Colonic mucosa (tissue), 4 donors: ENCODE measurements around the gene ZNF79. TPM values are rescaled to one million over a fixed set of nuclear protein-coding genes. Genes with fewer than 3 reads are reported as not detected.
"Not testable (repeated sequence)": the region's sequence is repeated elsewhere in the genome, so short reads cannot be mapped to it uniquely, and the experiment has no call there.

Source experiments
- DNase-seq: peaks from one replicate; pipeline ENCODE4 v3.0.0-alpha.2; 2020
- H3K27ac ChIP-seq: fragments of 200-600 bp; one replicate; pipeline ENCODE4 v1.8.0; 2021
- H3K27me3 ChIP-seq: fragments of 200-600 bp; one replicate; pipeline ENCODE4 v1.8.0; 2021
- H3K36me3 ChIP-seq: fragments of 200-600 bp; one replicate; pipeline ENCODE4 v1.8.0; 2021
- H3K4me1 ChIP-seq: fragments of 200-600 bp; one replicate; pipeline ENCODE4 v1.8.0; 2021; ENCODE audit warnings: mild to moderate bottlenecking
- H3K4me3 ChIP-seq: fragments of 200-600 bp; one replicate; pipeline ENCODE4 v1.8.0; 2021
- H3K9ac ChIP-seq, 2 donors: one replicate each; pipeline ENCODE4 v1.7.0; 2013; ENCODE audit warnings: control low read depth in 2 of 2, low read depth in 2 of 2, low read length in 2 of 2
- H3K9me3 ChIP-seq: fragments of 200-600 bp; one replicate; pipeline ENCODE4 v1.8.0; 2021
- intact Hi-C: fragments of 100-400 bp; cut with DNase I; formaldehyde crosslinking; loops from one replicate; pipeline ENCODE4 v1.14.1; 2022
- total RNA-seq, 2 donors: library from RNA; stranded (reverse); fragmentation: NEBNext Ultra II Directional in 1 of 2; extraction: Animal tissue kit (Norgen Biotek cat#: 25700) in 1 of 2; gene quantifications; one replicate each; pipeline ENCODE4 v1.2.1, GENCODE V29; 2021
- TF ChIP-seq, protein P1 (sequence below): fragments of 200-600 bp; IDR thresholded peaks from one replicate; pipeline ENCODE4 v1.8.0; 2022; ENCODE audit warnings: antibody characterized with exemption, mild to moderate bottlenecking
- donor health status: healthy.
- donor health status: DM: no; HTN: no; CAD: no.
- donor health status: DM: no; HTN: no; CAD: no.

Gene ZNF79
- total RNA-seq, 2 donors from 2014 or later: 5.8 to 6.4 TPM

GRCh38 chr9:127457191-127457878 lies 33.2 kb downstream of the ZNF79 start:
- Histone ChIP-seq H3K9ac (no peak overlapping the region), H3K4me1 (no peaks in the 10 kb centered on the region), H3K4me3 (no peak overlapping the region), H3K27me3 (no peaks in the 10 kb centered on the region), H3K27ac (no peak overlapping the region), H3K9me3 (no peaks in the 10 kb centered on the region), H3K36me3 (peaks cover 12% of the 10 kb centered on the region)
- TF ChIP-seq, protein P1, sequence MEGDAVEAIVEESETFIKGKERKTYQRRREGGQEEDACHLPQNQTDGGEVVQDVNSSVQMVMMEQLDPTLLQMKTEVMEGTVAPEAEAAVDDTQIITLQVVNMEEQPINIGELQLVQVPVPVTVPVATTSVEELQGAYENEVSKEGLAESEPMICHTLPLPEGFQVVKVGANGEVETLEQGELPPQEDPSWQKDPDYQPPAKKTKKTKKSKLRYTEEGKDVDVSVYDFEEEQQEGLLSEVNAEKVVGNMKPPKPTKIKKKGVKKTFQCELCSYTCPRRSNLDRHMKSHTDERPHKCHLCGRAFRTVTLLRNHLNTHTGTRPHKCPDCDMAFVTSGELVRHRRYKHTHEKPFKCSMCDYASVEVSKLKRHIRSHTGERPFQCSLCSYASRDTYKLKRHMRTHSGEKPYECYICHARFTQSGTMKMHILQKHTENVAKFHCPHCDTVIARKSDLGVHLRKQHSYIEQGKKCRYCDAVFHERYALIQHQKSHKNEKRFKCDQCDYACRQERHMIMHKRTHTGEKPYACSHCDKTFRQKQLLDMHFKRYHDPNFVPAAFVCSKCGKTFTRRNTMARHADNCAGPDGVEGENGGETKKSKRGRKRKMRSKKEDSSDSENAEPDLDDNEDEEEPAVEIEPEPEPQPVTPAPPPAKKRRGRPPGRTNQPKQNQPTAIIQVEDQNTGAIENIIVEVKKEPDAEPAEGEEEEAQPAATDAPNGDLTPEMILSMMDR: no peak
- intact Hi-C loops: no loop called here
- no peak for DNase-seq

- no peak overlapping the region for H3K9ac ChIP-seq
- TF ChIP-seq, protein P1: no peak
- no peaks in the 10 kb centered on the region for H3K4me1 ChIP-seq
- peaks cover 12% of the 10 kb centered on the region for H3K36me3 ChIP-seq
- H3K9me3 ChIP-seq: no peaks in the 10 kb centered on the region
- no peak for DNase-seq
- no peak overlapping the region for H3K27ac ChIP-seq
- intact Hi-C loops: no loop called here
- no peaks in the 10 kb centered on the region for H3K27me3 ChIP-seq
- no peak overlapping the region for H3K4me3 ChIP-seq
Observed at GRCh38 chr9:127458921-127459320, 34.7 kb downstream of the ZNF79 start.

- Histone ChIP-seq H3K4me3 (no peak overlapping the region), H3K27ac (no peak overlapping the region), H3K9ac (no peak overlapping the region), H3K4me1 (no peaks in the 10 kb centered on the region), H3K27me3 (no peaks in the 10 kb centered on the region), H3K36me3 (peaks cover 12% of the 10 kb centered on the region), H3K9me3 (no peaks in the 10 kb centered on the region)
- no peak for DNase-seq
- intact Hi-C loops: no loop called here
- TF ChIP-seq, protein P1: no peak
Observed at GRCh38 chr9:127463382-127463781, 39.2 kb downstream of the ZNF79 start.

GRCh38 chr9:127463911-127464310 lies 39.7 kb downstream of the ZNF79 start:
- Histone ChIP-seq H3K27me3 (no peaks in the 10 kb centered on the region), H3K4me3 (no peak overlapping the region), H3K27ac (no peak overlapping the region), H3K9ac (no peak overlapping the region), H3K4me1 (no peaks in the 10 kb centered on the region), H3K36me3 (peaks cover 11% of the 10 kb centered on the region), H3K9me3 (no peaks in the 10 kb centered on the region)
- intact Hi-C loops: no loop called here
- TF ChIP-seq, protein P1: no peak
- no peak for DNase-seq

DNA sequence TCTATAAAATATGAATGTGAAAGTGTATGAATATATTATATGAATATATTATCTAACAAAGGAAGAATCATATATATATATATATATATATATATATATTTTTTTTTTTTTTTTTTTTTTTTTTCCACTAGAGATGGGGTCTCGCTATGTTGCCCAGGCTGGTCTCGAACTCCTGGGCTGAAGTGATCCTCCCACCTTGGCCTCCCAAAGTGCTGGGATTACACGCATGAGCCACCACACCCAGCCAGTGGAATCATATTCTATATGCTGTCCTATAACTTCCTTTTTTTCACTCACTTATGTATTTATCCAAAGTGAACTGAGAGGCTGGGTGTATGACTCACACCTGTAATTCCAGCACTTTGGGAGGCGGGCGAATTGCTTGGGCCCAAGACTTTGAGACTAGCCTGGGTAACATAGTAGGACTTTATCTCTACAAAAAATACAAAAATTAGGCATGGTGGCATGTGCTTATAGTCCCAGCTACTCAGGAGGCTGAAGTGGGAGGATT lies 42.3 kb downstream of the ZNF79 start:
- H3K9ac ChIP-seq, DNase-seq, H3K27me3 ChIP-seq, H3K36me3 ChIP-seq, H3K9me3 ChIP-seq, H3K4me1 ChIP-seq, intact Hi-C loops, H3K4me3 ChIP-seq, H3K27ac ChIP-seq: not testable (repeated sequence)

GRCh38 chr9:127467621-127468020 lies 43.4 kb downstream of the ZNF79 start:
- Histone ChIP-seq H3K4me1 (no peaks in the 10 kb centered on the region), H3K4me3 (no peak overlapping the region), H3K9ac (no peak overlapping the region), H3K27me3 (no peaks in the 10 kb centered on the region), H3K36me3 (no peaks in the 10 kb centered on the region), H3K27ac (no peak overlapping the region), H3K9me3 (no peaks in the 10 kb centered on the region)
- TF ChIP-seq, protein P1: no peak
- no peak for DNase-seq
- intact Hi-C loops: no loop called here
